HG03060 (cell line): Measurements from ENCODE around the gene CALML5.
"Not testable (repeated sequence)": the region's sequence is repeated elsewhere in the genome, so short reads cannot be mapped to it uniquely, and the experiment has no call there.

Experiments
- ATAC-seq: cut with Tn5 transposase; IDR thresholded peaks from one replicate; pipeline ENCODE4 v1.9.1; 2021; ENCODE audit warnings: low read depth, moderate number of reproducible peaks; ENCODE audit not compliant: unreplicated experiment

Gene CALML5

GRCh38 chr10:5486853-5487235 lies 12.5 kb downstream of the CALML5 start:
- no peak for ATAC-seq

GRCh38 chr10:5485948-5486852 lies 13.2 kb downstream of the CALML5 start:
- no peak for ATAC-seq

- ATAC-seq = no peak
These were observed 14.1 kb downstream of the CALML5 start for GRCh38 chr10:5485290-5485689.

GRCh38 chr10:5484205-5484604 lies 15.2 kb downstream of the CALML5 start:
- ATAC-seq = no peak

- ATAC-seq = no peak
These were observed 17.4 kb downstream of the CALML5 start for GRCh38 chr10:5482016-5482415.

- no peak for ATAC-seq
These were observed 18.2 kb downstream of the CALML5 start for GRCh38 chr10:5481121-5481520.

GRCh38 chr10:5480162-5480941 lies 19.0 kb downstream of the CALML5 start:
- ATAC-seq = no peak

GRCh38 chr10:5479481-5480161 lies 19.7 kb downstream of the CALML5 start:
- no peak for ATAC-seq

- no peak for ATAC-seq
These were observed 20.6 kb downstream of the CALML5 start for GRCh38 chr10:5478694-5479305.

- no peak for ATAC-seq
These were observed 21.2 kb downstream of the CALML5 start for GRCh38 chr10:5477948-5478693.

GRCh38 chr10:5476918-5477525 lies 22.3 kb downstream of the CALML5 start:
- ATAC-seq = no peak

- ATAC-seq = not testable (repeated sequence)
These were observed 23.2 kb downstream of the CALML5 start for GRCh38 chr10:5475974-5476807.

GRCh38 chr10:5475088-5475487 lies 24.3 kb downstream of the CALML5 start:
- not testable (repeated sequence) for ATAC-seq

GRCh38 chr10:5474642-5475041 lies 24.7 kb downstream of the CALML5 start:
- ATAC-seq = not testable (repeated sequence)

- no peak for ATAC-seq
These were observed 29.2 kb downstream of the CALML5 start for GRCh38 chr10:5470062-5470751.

GRCh38 chr10:5469353-5470061 lies 29.9 kb downstream of the CALML5 start:
- no peak for ATAC-seq
